Cardiac muscle cell (in vitro differentiated cells and primary cell): ENCODE measurements around the gene UBE2B. TPM values are rescaled to one million over a fixed set of nuclear protein-coding genes. Genes with fewer than 3 reads are reported as not detected.

Experiments used
- DNase-seq, 2 donors: peaks; one replicate each; pipeline versions ENCODE4 v3.0.0 to v3.0.0-alpha.2; 2010 to 2017; ENCODE audit warnings: low read depth in 1 of 2, low spot score in 1 of 2
- H3K27ac ChIP-seq: fragments of 200-600 bp; sonication (generic); 2 replicates; pipeline ENCODE4 v1.5.1; 2016
- H3K27me3 ChIP-seq: fragments of 200-600 bp; sonication (generic); 2 replicates; pipeline ENCODE4 v1.6.0; 2016; ENCODE audit warnings: control low read depth
- H3K36me3 ChIP-seq: fragments of 200-600 bp; sonication (generic); 2 replicates; pipeline ENCODE4 v1.5.1; 2016; ENCODE audit warnings: control low read depth
- H3K4me1 ChIP-seq: fragments of 200-600 bp; sonication (generic); 2 replicates; pipeline ENCODE4 v1.8.1; 2017; ENCODE audit warnings: low read depth, mild to moderate bottlenecking, mixed run types
- H3K4me3 ChIP-seq: fragments of 200-600 bp; sonication (generic); 2 replicates; pipeline ENCODE4 v1.5.1; 2016; ENCODE audit warnings: mild to moderate bottlenecking
- H3K9me3 ChIP-seq: fragments of 200-600 bp; sonication (generic); 2 replicates; pipeline ENCODE4 v1.5.1; 2017; ENCODE audit warnings: low read depth, mild to moderate bottlenecking, control low read depth
- polyA plus RNA-seq: library from polyadenylated mRNA; unstranded; fragments of >200 nt; fragmentation: Nextera tagmentation; extraction: Ambion mirVana; gene quantifications from 2 replicates; pipeline ENCODE4 v1.2.1, GENCODE V29; 2016
- total RNA-seq: library from RNA; depleted of rRNA; stranded (reverse); fragments of >200 nt; gene quantifications from 2 replicates; pipeline ENCODE4 v1.2.3, GENCODE V29; 2016
- TF ChIP-seq, protein P1 (sequence below): IDR thresholded peaks from 2 replicates; pipeline ENCODE4 v1.5.1; 2012; ENCODE audit warnings: low read depth, mild to moderate bottlenecking, low read length

Gene UBE2B
- total and polyA plus RNA-seq, 2 experiments from 2014 or later, result 17.8 to 164 TPM

- Histone ChIP-seq H3K9me3 (no peaks in the 10 kb centered on the region), H3K4me1 (peaks cover 16% of the 10 kb centered on the region), H3K27ac (no peak overlapping the region), H3K4me3 (no peak overlapping the region), H3K27me3 (no peaks in the 10 kb centered on the region), H3K36me3 (no peaks in the 10 kb centered on the region)
- TF ChIP-seq, protein P1, sequence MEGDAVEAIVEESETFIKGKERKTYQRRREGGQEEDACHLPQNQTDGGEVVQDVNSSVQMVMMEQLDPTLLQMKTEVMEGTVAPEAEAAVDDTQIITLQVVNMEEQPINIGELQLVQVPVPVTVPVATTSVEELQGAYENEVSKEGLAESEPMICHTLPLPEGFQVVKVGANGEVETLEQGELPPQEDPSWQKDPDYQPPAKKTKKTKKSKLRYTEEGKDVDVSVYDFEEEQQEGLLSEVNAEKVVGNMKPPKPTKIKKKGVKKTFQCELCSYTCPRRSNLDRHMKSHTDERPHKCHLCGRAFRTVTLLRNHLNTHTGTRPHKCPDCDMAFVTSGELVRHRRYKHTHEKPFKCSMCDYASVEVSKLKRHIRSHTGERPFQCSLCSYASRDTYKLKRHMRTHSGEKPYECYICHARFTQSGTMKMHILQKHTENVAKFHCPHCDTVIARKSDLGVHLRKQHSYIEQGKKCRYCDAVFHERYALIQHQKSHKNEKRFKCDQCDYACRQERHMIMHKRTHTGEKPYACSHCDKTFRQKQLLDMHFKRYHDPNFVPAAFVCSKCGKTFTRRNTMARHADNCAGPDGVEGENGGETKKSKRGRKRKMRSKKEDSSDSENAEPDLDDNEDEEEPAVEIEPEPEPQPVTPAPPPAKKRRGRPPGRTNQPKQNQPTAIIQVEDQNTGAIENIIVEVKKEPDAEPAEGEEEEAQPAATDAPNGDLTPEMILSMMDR, result no peak
- DNase-seq, result no peak
Measured at GRCh38 chr5:134438721-134439123, 67.4 kb downstream of the UBE2B start.

GRCh38 chr5:134439210-134439654 lies 67.9 kb downstream of the UBE2B start:
- Histone ChIP-seq H3K4me3 (no peak overlapping the region), H3K4me1 (peaks cover 16% of the 10 kb centered on the region), H3K27ac (no peak overlapping the region), H3K27me3 (no peaks in the 10 kb centered on the region), H3K36me3 (no peaks in the 10 kb centered on the region), H3K9me3 (no peaks in the 10 kb centered on the region)
- TF ChIP-seq, protein P1, result no peak
- DNase-seq, result peak in 1 of 2 donors; percentile 97

DNA sequence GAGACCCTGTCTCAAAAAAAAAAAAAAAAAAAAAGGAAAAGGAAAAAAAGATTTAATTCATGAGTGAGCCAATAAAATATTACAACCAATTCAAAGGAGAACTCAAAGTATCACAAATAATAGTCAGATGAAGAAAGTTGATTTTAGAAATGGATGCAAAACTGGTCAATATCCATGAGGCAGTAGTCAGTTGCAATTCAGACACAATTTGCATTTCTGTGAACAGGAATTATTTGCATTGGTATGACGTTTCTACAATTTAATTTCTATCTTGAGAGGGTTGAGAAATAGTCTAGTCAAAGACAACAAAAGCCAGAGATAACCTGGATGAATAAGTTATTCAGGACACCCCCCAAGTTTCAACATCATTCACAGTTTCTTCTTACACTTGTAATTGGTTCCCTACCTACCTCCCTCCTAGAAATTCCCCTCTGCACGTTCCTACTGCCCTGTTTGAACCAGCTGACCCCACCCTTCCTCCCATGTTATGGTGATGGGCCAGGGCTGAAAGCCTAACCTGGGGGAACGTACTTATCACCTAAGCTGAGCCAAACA lies 68.9 kb downstream of the UBE2B start:
- H3K36me3 ChIP-seq, result no peaks in the 10 kb centered on the region
- H3K9me3 ChIP-seq, result no peaks in the 10 kb centered on the region
- no peak overlapping the region for H3K4me3 ChIP-seq
- H3K27me3 ChIP-seq, result no peaks in the 10 kb centered on the region
- H3K27ac ChIP-seq, result no peak overlapping the region
- no peak for DNase-seq
- peaks cover 16% of the 10 kb centered on the region for H3K4me1 ChIP-seq
- TF ChIP-seq, protein P1, result no peak

Other genes starting within 250 kb of the UBE2B start
- gene SKP1, start 194.6 kb upstream of the UBE2B start, total RNA-seq, result 301 and 517 TPM in 2 replicates
- gene SKP1, start 194.6 kb upstream of the UBE2B start, polyA plus RNA-seq, result 1,274 and 1,444 TPM in 2 replicates
- gene PPP2CA, start 145.5 kb upstream of the UBE2B start, total RNA-seq, result 442 and 508 TPM in 2 replicates
- gene PPP2CA, start 145.5 kb upstream of the UBE2B start, polyA plus RNA-seq, result 326 and 327 TPM in 2 replicates
- gene CDKL3, start 4.4 kb upstream of the UBE2B start, total RNA-seq, result 2.7 and 6.6 TPM in 2 replicates
- gene CDKL3, start 4.4 kb upstream of the UBE2B start, polyA plus RNA-seq, result 3.7 and 8.8 TPM in 2 replicates
- 32.0 and 36.9 TPM in 2 replicates for gene CDKN2AIPNL, start 40.3 kb downstream of the UBE2B start, total RNA-seq
- gene CDKN2AIPNL, start 40.3 kb downstream of the UBE2B start, polyA plus RNA-seq, result 64.9 and 68.7 TPM in 2 replicates
- gene JADE2, start 154.1 kb downstream of the UBE2B start, total RNA-seq, result 12.9 and 17.8 TPM in 2 replicates
- gene JADE2, start 154.1 kb downstream of the UBE2B start, polyA plus RNA-seq, result 2.8 and 11.3 TPM in 2 replicates